GM18498 (cell line): ENCODE measurements around the gene VPS16.
"Not testable (repeated sequence)": the region's sequence is repeated elsewhere in the genome, so short reads cannot be mapped to it uniquely, and the experiment has no call there.

Experiments
- ATAC-seq: cut with Tn5 transposase; IDR thresholded peaks from one replicate; pipeline ENCODE4 v1.9.1; 2021; ENCODE audit warnings: mild to moderate bottlenecking, moderate library complexity; ENCODE audit not compliant: unreplicated experiment

VPS16 gene

GRCh38 chr20:2806351-2806701 lies 34.2 kb upstream of the VPS16 start:
- ATAC-seq = no peak

GRCh38 chr20:2807019-2807418 lies 33.5 kb upstream of the VPS16 start:
- ATAC-seq = no peak

- ATAC-seq = not testable (repeated sequence)
Measured at GRCh38 chr20:2807929-2808328, 32.6 kb upstream of the VPS16 start.

- ATAC-seq = no peak
Measured at GRCh38 chr20:2809690-2810089, 30.9 kb upstream of the VPS16 start.

GRCh38 chr20:2812189-2812588 lies 28.4 kb upstream of the VPS16 start:
- ATAC-seq = no peak

GRCh38 chr20:2814076-2814475 lies 26.5 kb upstream of the VPS16 start:
- ATAC-seq = no peak

- no peak for ATAC-seq
Measured at GRCh38 chr20:2814587-2815051, 25.9 kb upstream of the VPS16 start, which contains the start of gene C20orf141. C20orf141 (plus strand) TSS chr20:2814987; CDS start chr20:2815185, 198 bp downstream.

- no peak for ATAC-seq
Measured at GRCh38 chr20:2815242-2815900, 25.2 kb upstream of the VPS16 start.

- no peak for ATAC-seq
Measured at GRCh38 chr20:2816030-2816582, 24.4 kb upstream of the VPS16 start, which contains the start of gene TMEM239. TMEM239 (plus strand) TSS chr20:2816364; CDS start chr20:2816555, 191 bp downstream.

- ATAC-seq = no peak
Measured at GRCh38 chr20:2816583-2817340, 23.8 kb upstream of the VPS16 start.

GRCh38 chr20:2817341-2817726 lies 23.2 kb upstream of the VPS16 start:
- ATAC-seq = no peak

- ATAC-seq = no peak
Measured at GRCh38 chr20:2817891-2818595, 22.5 kb upstream of the VPS16 start.

- ATAC-seq = no peak
Measured at GRCh38 chr20:2820084-2820895, 20.3 kb upstream of the VPS16 start.

GRCh38 chr20:2820896-2821869 lies 19.4 kb upstream of the VPS16 start:
- ATAC-seq = no peak

GRCh38 chr20:2822073-2822472 lies 18.5 kb upstream of the VPS16 start:
- no peak for ATAC-seq

GRCh38 chr20:2825761-2826160 lies 14.8 kb upstream of the VPS16 start:
- ATAC-seq = no peak

GRCh38 chr20:2826655-2827054 lies 13.9 kb upstream of the VPS16 start:
- no peak for ATAC-seq

- no peak for ATAC-seq
Measured at GRCh38 chr20:2829376-2829775, 11.2 kb upstream of the VPS16 start.

- ATAC-seq = not testable (repeated sequence)
Measured at GRCh38 chr20:2831206-2831605, 9.3 kb upstream of the VPS16 start.
